Activated CD4-positive, alpha-beta T cell treated with anti-CD3 and anti-CD28 coated beads, Interleukin-2, Interleukin-4, amounts not matched to agents 100 ng/mL and 50 ng/mL, durations not matched to agents 16 hours and 8 hours (primary cell): ENCODE results near the gene RAB28.
"Not testable (repeated sequence)": the region's sequence is repeated elsewhere in the genome, so short reads cannot be mapped to it uniquely, and the experiment has no call there.

Experiments
- DNase-seq: peaks from one replicate; pipeline ENCODE4 v3.0.0-alpha.2; 2020; ENCODE audit warnings: low spot score

RAB28 gene

GRCh38 chr4:13445841-13446790 is 38.0 kb downstream of the RAB28 start:
- DNase-seq: no peak

- no peak for DNase-seq
These were observed 42.6 kb downstream of the RAB28 start for GRCh38 chr4:13441506-13441905.

GRCh38 chr4:13436962-13437361 is 47.2 kb downstream of the RAB28 start:
- no peak for DNase-seq

- DNase-seq: no peak
These were observed 51.7 kb downstream of the RAB28 start for GRCh38 chr4:13432453-13432852.

GRCh38 chr4:13430834-13431568 is 53.1 kb downstream of the RAB28 start:
- no peak for DNase-seq

- DNase-seq: no peak
These were observed 56.4 kb downstream of the RAB28 start for GRCh38 chr4:13427599-13428325.

GRCh38 chr4:13415068-13415785 is 68.9 kb downstream of the RAB28 start:
- no peak for DNase-seq

- no peak for DNase-seq
These were observed 70.3 kb downstream of the RAB28 start for GRCh38 chr4:13413729-13414437.

GRCh38 chr4:13411942-13412341 is 72.2 kb downstream of the RAB28 start:
- DNase-seq: no peak

- DNase-seq: no peak
These were observed 74.8 kb downstream of the RAB28 start for GRCh38 chr4:13409324-13409723.

GRCh38 chr4:13406156-13406555 is 78.0 kb downstream of the RAB28 start:
- DNase-seq: not testable (repeated sequence)

- no peak for DNase-seq
These were observed 80.3 kb downstream of the RAB28 start for GRCh38 chr4:13403833-13404232.

GRCh38 chr4:13403326-13403725 is 80.8 kb downstream of the RAB28 start:
- no peak for DNase-seq

- DNase-seq: no peak
These were observed 84.9 kb downstream of the RAB28 start for GRCh38 chr4:13399257-13399656.

- no peak for DNase-seq
These were observed 88.0 kb downstream of the RAB28 start for GRCh38 chr4:13396161-13396560.

GRCh38 chr4:13389901-13390300 is 94.2 kb downstream of the RAB28 start:
- not testable (repeated sequence) for DNase-seq

- DNase-seq: no peak
These were observed 97.6 kb downstream of the RAB28 start for GRCh38 chr4:13386405-13387107.

- DNase-seq: no peak
These were observed 100.1 kb downstream of the RAB28 start for GRCh38 chr4:13384055-13384454.

GRCh38 chr4:13378973-13379759 is 105.0 kb downstream of the RAB28 start:
- no peak for DNase-seq

- DNase-seq: no peak
These were observed 113.1 kb downstream of the RAB28 start for GRCh38 chr4:13371048-13371447.
